Liver (tissue), 3 donors: ENCODE results near the gene DMRTA2.

Experiments
- CTCF ChIP-seq: fragments of 150-350 bp; IDR thresholded peaks from 2 replicates; pipeline ENCODE4 v1.5.1; 2017; ENCODE audit warnings: improper control_type of control experiment, low read depth, low read length; ENCODE audit not compliant: missing input control
- FOXA1 ChIP-seq: IDR thresholded peaks from 2 replicates; pipeline ENCODE4 v1.6.1; 2016; ENCODE audit warnings: antibody characterized with exemption
- GABPA ChIP-seq, 2 donors: IDR thresholded peaks in 1 of 2; conservative IDR thresholded peaks in 1 of 2; 2 replicates each; pipeline ENCODE4 v1.6.1; 2016; ENCODE audit warnings: antibody characterized with exemption in 2 of 2, mild to moderate bottlenecking in 1 of 2, moderate library complexity in 1 of 2
- HNF4G ChIP-seq: IDR thresholded peaks from 2 replicates; pipeline ENCODE4 v1.6.1; 2016; ENCODE audit warnings: antibody characterized with exemption
- MAX ChIP-seq: IDR thresholded peaks from 2 replicates; pipeline ENCODE4 v1.6.1; 2016; ENCODE audit warnings: antibody characterized with exemption
- NR2F2 ChIP-seq: IDR thresholded peaks from 2 replicates; pipeline ENCODE4 v1.6.1; 2016; ENCODE audit warnings: antibody characterized with exemption
- RAD21 ChIP-seq, 2 donors: IDR thresholded peaks; 2 replicates each; pipeline ENCODE4 v1.6.1; 2016; ENCODE audit warnings: antibody characterized with exemption in 2 of 2, mild to moderate bottlenecking in 2 of 2
- REST ChIP-seq: IDR thresholded peaks from 2 replicates; pipeline ENCODE4 v1.6.1; 2016; ENCODE audit warnings: antibody characterized with exemption, mild to moderate bottlenecking
- RXRA ChIP-seq, 2 donors: IDR thresholded peaks; 2 replicates each; pipeline ENCODE4 v1.6.1; 2017 to 2018; ENCODE audit warnings: antibody characterized with exemption in 2 of 2, mild to moderate bottlenecking in 1 of 2
- SP1 ChIP-seq: IDR thresholded peaks from 2 replicates; pipeline ENCODE4 v1.6.1; 2018; ENCODE audit warnings: antibody characterized with exemption, mild to moderate bottlenecking
- TAF1 ChIP-seq: conservative IDR thresholded peaks from 2 replicates; pipeline ENCODE4 v1.6.1; 2016; ENCODE audit warnings: antibody characterized with exemption, mild to moderate bottlenecking
- YY1 ChIP-seq: IDR thresholded peaks from 2 replicates; pipeline ENCODE4 v1.6.1; 2016; ENCODE audit warnings: antibody characterized with exemption, mild to moderate bottlenecking
- donor health status: healthy.
- donor health status: healthy.

GRCh38 chr1:50416150-50416527, 7.1 kb downstream of the DMRTA2 start:
- TF ChIP-seq NR2F2 (no peak), CTCF (no peak), MAX (no peak), GABPA (IDR thresholded peaks at IDR 0.05 in 1 of 2, conservative IDR thresholded peaks at IDR 0.05 in 1 of 2) (no peak), SP1 (no peak), TAF1 (no peak), RXRA (IDR thresholded peaks at IDR 0.05) (no peak), RAD21 (IDR thresholded peaks at IDR 0.05) (no peak), HNF4G (no peak), YY1 (no peak), FOXA1 (no peak), REST (no peak)
